HepG2 (cell line): Measurements from ENCODE around the gene LRRC45. TPM values are rescaled to one million over a fixed set of nuclear protein-coding genes. Genes with fewer than 3 reads are reported as not detected.

Source experiments
- CCAR2 ChIP-seq: fragments of 200-400 bp; formaldehyde crosslinking; optimal IDR thresholded peaks from 2 replicates; pipeline ENCODE3; 2018; ENCODE audit warnings: low read depth, mild to moderate bottlenecking, low read length, moderate library complexity
- DNMT1 ChIP-seq: sonication (generic); formaldehyde crosslinking; IDR thresholded peaks from 2 replicates; pipeline ENCODE4 v1.5.1; 2020; ENCODE audit warnings: mild to moderate bottlenecking, missing genetic modification reagents
- DNMT3B ChIP-seq: conservative IDR thresholded peaks from 2 replicates; pipeline ENCODE4 v1.6.1; 2016; ENCODE audit warnings: missing biosample characterization, control low read depth
- HMGA1 ChIP-seq: sonication (generic); formaldehyde crosslinking; conservative IDR thresholded peaks from 2 replicates; pipeline ENCODE4 v1.4.0; 2020; ENCODE audit warnings: missing genetic modification reagents
- IKZF5 ChIP-seq: IDR thresholded peaks from 2 replicates; pipeline ENCODE4 v1.6.1; 2018; ENCODE audit warnings: missing genetic modification reagents, mild to moderate bottlenecking, missing compliant biosample characterization
- NAIF1 ChIP-seq: sonication (generic); formaldehyde crosslinking; IDR thresholded peaks from 2 replicates; pipeline ENCODE4 v1.5.0; 2020; ENCODE audit warnings: mild to moderate bottlenecking, missing genetic modification reagents, borderline replicate concordance
- RAD21 ChIP-seq: fragments of 450-650 bp; formaldehyde crosslinking; IDR thresholded peaks from 2 replicates; pipeline ENCODE4 v1.5.0; 2020; ENCODE audit warnings: mild to moderate bottlenecking
- RCOR2 ChIP-seq: IDR thresholded peaks from 2 replicates; pipeline ENCODE4 v1.6.1; 2016; ENCODE audit warnings: missing biosample characterization, missing genetic modification reagents
- RNF2 ChIP-seq: fragments of 450-650 bp; conservative IDR thresholded peaks from 2 replicates; pipeline ENCODE4 v1.6.1; 2016; ENCODE audit warnings: low read depth
- SIN3B ChIP-seq: fragments of 150-350 bp; IDR thresholded peaks from 2 replicates; pipeline ENCODE4 v1.6.1; 2014; ENCODE audit warnings: low read length
- SP4 ChIP-seq: sonication (generic); formaldehyde crosslinking; IDR thresholded peaks from 2 replicates; pipeline ENCODE4 v1.8.1; 2023; ENCODE audit warnings: mild to moderate bottlenecking, missing genetic modification reagents
- ZFP36L2 ChIP-seq: sonication (generic); formaldehyde crosslinking; IDR thresholded peaks from 2 replicates; pipeline ENCODE4 v1.4.0; 2020; ENCODE audit warnings: missing genetic modification reagents
- ZFP82 ChIP-seq: sonication (generic); formaldehyde crosslinking; IDR thresholded peaks from 2 replicates; pipeline ENCODE4 v1.5.1; 2020; ENCODE audit warnings: mild to moderate bottlenecking, missing genetic modification reagents, borderline replicate concordance
- ZNF235 ChIP-seq: sonication (generic); formaldehyde crosslinking; IDR thresholded peaks from 2 replicates; pipeline ENCODE4 v1.8.1; 2023; ENCODE audit warnings: mild to moderate bottlenecking, missing genetic modification reagents, borderline replicate concordance
- ZNF292 ChIP-seq: sonication (generic); formaldehyde crosslinking; IDR thresholded peaks from 2 replicates; pipeline ENCODE4 v1.8.1; 2022; ENCODE audit warnings: mild to moderate bottlenecking, low read depth, missing genetic modification reagents, borderline replicate concordance
- ZNF75D ChIP-seq: sonication (generic); formaldehyde crosslinking; IDR thresholded peaks from 2 replicates; pipeline ENCODE4 v1.8.1; 2023; ENCODE audit warnings: missing genetic modification reagents, mild to moderate bottlenecking, borderline replicate concordance
- ZNF775 ChIP-seq: sonication (generic); formaldehyde crosslinking; IDR thresholded peaks from 2 replicates; pipeline ENCODE4 v1.4.0; 2020; ENCODE audit warnings: missing genetic modification reagents, mild to moderate bottlenecking, moderate library complexity, borderline replicate concordance
- polyA plus RNA-seq, 8 experiments: library from polyadenylated mRNA; depleted of rRNA in 3 of 8; stranded (reverse) in 7 of 8; unstranded in 1 of 8; fragments of >200 nt; fragmentation: Illumina TruSeq in 4 of 8; extraction: Trizol in 4 of 8; gene quantifications; 2 replicates each; pipeline versions ENCODE4 v1.2.1 to v1.2.3, GENCODE V29; 2011 to 2016; ENCODE audit warnings: low read depth in 4 of 8, missing spikeins in 1 of 8, mixed read lengths in 1 of 8; ENCODE audit not compliant: insufficient read depth in 1 of 8
- total RNA-seq, 5 experiments: library from RNA; depleted of rRNA; stranded (reverse); fragments of >200 nt; fragmentation: Illumina TruSeq; extraction: Trizol; gene quantifications; 2 replicates each; pipeline ENCODE4 v1.2.3, GENCODE V29; 2016; ENCODE audit warnings: low read depth in 1 of 5
- TF ChIP-seq, protein P1 (sequence below): sonication (generic); formaldehyde crosslinking; IDR thresholded peaks from 2 replicates; pipeline ENCODE4 v1.4.0; 2020; ENCODE audit warnings: missing genetic modification reagents
- TF ChIP-seq, protein P2 (sequence below): sonication (generic); formaldehyde crosslinking; IDR thresholded peaks from 2 replicates; pipeline ENCODE4 v1.4.0; 2020; ENCODE audit warnings: missing genetic modification reagents
- TF ChIP-seq, protein P3 (sequence below): sonication (generic); formaldehyde crosslinking; IDR thresholded peaks from 2 replicates; pipeline ENCODE4 v1.5.1; 2020; ENCODE audit warnings: mild to moderate bottlenecking, missing genetic modification reagents, moderate library complexity

Gene LRRC45
- total and polyA plus RNA-seq, 2 of the 13 experiments (the other 11 are each of a cell fraction or from before 2014, with no cell fraction given) = 11.6 to 48.1 TPM

GRCh38 chr17:82021107-82021899, 1.8 kb upstream of the LRRC45 start (continued):
- no peak for TF ChIP-seq ZNF292 (CRISPR knock-in tag)
- peak; percentile 58; the same call in 1 of the 2 replicates for TF ChIP-seq IKZF5 (CRISPR knock-in tag)
- TF ChIP-seq, protein P1, sequence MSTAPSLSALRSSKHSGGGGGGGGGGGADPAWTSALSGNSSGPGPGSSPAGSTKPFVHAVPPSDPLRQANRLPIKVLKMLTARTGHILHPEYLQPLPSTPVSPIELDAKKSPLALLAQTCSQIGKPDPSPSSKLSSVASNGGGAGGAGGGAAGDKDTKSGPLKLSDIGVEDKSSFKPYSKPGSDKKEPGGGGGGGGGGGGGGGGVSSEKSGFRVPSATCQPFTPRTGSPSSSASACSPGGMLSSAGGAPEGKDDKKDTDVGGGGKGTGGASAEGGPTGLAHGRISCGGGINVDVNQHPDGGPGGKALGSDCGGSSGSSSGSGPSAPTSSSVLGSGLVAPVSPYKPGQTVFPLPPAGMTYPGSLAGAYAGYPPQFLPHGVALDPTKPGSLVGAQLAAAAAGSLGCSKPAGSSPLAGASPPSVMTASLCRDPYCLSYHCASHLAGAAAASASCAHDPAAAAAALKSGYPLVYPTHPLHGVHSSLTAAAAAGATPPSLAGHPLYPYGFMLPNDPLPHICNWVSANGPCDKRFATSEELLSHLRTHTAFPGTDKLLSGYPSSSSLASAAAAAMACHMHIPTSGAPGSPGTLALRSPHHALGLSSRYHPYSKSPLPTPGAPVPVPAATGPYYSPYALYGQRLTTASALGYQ = peak; percentile 9; the same call in 1 of the 2 replicates
- no peak for TF ChIP-seq DNMT3B
- TF ChIP-seq, protein P2, sequence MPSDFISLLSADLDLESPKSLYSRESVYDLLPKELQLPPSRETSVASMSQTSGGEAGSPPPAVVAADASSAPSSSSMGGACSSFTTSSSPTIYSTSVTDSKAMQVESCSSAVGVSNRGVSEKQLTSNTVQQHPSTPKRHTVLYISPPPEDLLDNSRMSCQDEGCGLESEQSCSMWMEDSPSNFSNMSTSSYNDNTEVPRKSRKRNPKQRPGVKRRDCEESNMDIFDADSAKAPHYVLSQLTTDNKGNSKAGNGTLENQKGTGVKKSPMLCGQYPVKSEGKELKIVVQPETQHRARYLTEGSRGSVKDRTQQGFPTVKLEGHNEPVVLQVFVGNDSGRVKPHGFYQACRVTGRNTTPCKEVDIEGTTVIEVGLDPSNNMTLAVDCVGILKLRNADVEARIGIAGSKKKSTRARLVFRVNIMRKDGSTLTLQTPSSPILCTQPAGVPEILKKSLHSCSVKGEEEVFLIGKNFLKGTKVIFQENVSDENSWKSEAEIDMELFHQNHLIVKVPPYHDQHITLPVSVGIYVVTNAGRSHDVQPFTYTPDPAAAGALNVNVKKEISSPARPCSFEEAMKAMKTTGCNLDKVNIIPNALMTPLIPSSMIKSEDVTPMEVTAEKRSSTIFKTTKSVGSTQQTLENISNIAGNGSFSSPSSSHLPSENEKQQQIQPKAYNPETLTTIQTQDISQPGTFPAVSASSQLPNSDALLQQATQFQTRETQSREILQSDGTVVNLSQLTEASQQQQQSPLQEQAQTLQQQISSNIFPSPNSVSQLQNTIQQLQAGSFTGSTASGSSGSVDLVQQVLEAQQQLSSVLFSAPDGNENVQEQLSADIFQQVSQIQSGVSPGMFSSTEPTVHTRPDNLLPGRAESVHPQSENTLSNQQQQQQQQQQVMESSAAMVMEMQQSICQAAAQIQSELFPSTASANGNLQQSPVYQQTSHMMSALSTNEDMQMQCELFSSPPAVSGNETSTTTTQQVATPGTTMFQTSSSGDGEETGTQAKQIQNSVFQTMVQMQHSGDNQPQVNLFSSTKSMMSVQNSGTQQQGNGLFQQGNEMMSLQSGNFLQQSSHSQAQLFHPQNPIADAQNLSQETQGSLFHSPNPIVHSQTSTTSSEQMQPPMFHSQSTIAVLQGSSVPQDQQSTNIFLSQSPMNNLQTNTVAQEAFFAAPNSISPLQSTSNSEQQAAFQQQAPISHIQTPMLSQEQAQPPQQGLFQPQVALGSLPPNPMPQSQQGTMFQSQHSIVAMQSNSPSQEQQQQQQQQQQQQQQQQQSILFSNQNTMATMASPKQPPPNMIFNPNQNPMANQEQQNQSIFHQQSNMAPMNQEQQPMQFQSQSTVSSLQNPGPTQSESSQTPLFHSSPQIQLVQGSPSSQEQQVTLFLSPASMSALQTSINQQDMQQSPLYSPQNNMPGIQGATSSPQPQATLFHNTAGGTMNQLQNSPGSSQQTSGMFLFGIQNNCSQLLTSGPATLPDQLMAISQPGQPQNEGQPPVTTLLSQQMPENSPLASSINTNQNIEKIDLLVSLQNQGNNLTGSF (CRISPR knock-in tag) = no peak
- TF ChIP-seq RAD21 (CRISPR knock-in tag) = peak; percentile 98
- no peak for TF ChIP-seq HMGA1 (CRISPR knock-in tag)
- TF ChIP-seq ZNF775 (CRISPR knock-in tag) = no peak
- TF ChIP-seq, protein P3, sequence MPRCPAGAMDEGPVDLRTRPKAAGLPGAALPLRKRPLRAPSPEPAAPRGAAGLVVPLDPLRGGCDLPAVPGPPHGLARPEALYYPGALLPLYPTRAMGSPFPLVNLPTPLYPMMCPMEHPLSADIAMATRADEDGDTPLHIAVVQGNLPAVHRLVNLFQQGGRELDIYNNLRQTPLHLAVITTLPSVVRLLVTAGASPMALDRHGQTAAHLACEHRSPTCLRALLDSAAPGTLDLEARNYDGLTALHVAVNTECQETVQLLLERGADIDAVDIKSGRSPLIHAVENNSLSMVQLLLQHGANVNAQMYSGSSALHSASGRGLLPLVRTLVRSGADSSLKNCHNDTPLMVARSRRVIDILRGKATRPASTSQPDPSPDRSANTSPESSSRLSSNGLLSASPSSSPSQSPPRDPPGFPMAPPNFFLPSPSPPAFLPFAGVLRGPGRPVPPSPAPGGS (CRISPR knock-in tag) = no peak
- TF ChIP-seq RNF2 = no peak
- TF ChIP-seq ZNF235 (CRISPR knock-in tag) = no peak; the same call in 1 of the 2 replicates
- TF ChIP-seq ZFP36L2 (CRISPR knock-in tag) = no peak
- TF ChIP-seq DNMT1 (CRISPR knock-in tag) = no peak
- 0 out of 2 replicates have a peak, but pooled peaks have one; percentile 75 for TF ChIP-seq SP4 (CRISPR knock-in tag)
- no peak; the same call in 1 of the 2 replicates for TF ChIP-seq NAIF1 (CRISPR knock-in tag)
- TF ChIP-seq RCOR2 (CRISPR knock-in tag) = no peak
- TF ChIP-seq CCAR2 = no peak
- TF ChIP-seq SIN3B = peak; percentile 32; the same call in 1 of the 2 replicates
- no peak for TF ChIP-seq ZNF75D (CRISPR knock-in tag)
- TF ChIP-seq ZFP82 (CRISPR knock-in tag) = no peak
